ENCODE results near the gene FAM117B. TPM values are rescaled to one million over a fixed set of nuclear protein-coding genes. Genes with fewer than 3 reads are reported as not detected.

FAM117B gene
- total and polyA plus RNA-seq, 12 donors: 0.49 to 3.9 (median 2.3) TPM

DNA sequence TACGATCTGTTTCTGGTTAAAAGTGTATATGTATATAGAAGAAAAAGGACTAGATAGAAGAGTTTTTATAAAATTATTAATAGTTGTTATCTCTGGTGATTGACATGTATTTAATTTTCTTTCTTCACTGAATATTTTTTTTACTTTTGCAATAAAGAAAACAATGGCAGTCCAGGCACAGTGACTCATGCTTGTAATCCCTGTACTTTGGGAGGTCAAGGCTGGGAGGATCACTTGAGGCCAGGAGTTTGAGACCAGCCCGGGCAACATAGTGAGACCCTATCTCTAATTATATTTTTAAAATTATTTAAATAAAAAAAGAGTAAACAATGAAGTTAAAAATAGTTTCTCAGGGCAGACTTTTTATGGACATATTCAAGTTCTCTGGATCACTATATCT lies 114.7 kb downstream of the FAM117B start:
- no peaks in the 10 kb centered on the region for H3K27me3 ChIP-seq
- intact Hi-C loops (cut with DNase I): no loop called here
- TF ChIP-seq, protein P1, sequence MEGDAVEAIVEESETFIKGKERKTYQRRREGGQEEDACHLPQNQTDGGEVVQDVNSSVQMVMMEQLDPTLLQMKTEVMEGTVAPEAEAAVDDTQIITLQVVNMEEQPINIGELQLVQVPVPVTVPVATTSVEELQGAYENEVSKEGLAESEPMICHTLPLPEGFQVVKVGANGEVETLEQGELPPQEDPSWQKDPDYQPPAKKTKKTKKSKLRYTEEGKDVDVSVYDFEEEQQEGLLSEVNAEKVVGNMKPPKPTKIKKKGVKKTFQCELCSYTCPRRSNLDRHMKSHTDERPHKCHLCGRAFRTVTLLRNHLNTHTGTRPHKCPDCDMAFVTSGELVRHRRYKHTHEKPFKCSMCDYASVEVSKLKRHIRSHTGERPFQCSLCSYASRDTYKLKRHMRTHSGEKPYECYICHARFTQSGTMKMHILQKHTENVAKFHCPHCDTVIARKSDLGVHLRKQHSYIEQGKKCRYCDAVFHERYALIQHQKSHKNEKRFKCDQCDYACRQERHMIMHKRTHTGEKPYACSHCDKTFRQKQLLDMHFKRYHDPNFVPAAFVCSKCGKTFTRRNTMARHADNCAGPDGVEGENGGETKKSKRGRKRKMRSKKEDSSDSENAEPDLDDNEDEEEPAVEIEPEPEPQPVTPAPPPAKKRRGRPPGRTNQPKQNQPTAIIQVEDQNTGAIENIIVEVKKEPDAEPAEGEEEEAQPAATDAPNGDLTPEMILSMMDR (IDR thresholded peaks at IDR 0.05): no peak
- peaks cover 0 to 22% (median under 1%) of the 10 kb centered on the region in 11 donors for H3K9me3 ChIP-seq
- no peaks in the 10 kb centered on the region for H3K4me1 ChIP-seq
- WGBS, 2 donors: 84 to 89% methylated on average over 2 of the region's 2 CpGs
- no peak overlapping the region for H3K27ac ChIP-seq
- DNase-seq (no peak), ATAC-seq (no peak)
- no peak overlapping the region for H3K4me3 ChIP-seq
- no peaks in the 10 kb centered on the region for H3K36me3 ChIP-seq

DNA sequence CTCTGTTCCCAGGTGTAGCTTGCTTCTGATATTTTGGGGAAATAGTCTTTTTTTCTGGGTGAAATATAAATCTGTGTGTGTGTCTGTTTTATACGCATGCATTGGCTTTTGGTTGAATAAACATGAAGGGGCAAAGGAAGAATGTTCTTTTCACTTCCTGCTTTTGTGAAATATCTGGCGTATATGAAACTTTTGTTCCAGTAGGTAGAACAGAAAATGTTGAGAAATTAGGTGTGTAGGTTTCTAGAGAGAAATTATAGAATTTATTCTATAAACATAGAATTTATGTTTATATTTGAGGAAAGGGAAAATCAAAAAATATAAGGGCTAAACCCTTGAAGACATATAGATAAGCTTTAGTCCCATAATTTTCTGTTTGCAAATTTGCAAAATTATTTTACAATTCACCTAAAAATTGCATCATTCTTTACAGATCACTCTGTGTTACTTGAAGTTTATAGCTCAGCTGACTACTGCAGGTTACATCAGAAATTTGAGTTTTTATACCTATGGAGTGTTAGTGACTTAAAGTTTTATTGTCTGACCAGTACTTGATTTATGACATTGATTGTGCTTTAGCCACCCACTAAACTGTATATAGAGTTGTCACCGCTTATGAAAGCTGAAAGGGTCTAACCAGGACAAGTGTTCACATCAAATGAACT lies 116.1 kb downstream of the FAM117B start:
- ATAC-seq: no peak
- intact Hi-C loops (cut with DNase I): no loop called here
- Histone ChIP-seq H3K9me3 (peaks cover 0 to 17% (median 0%) of the 10 kb centered on the region in 11 donors), H3K27me3 (no peaks in the 10 kb centered on the region), H3K4me3 (no peak overlapping the region), H3K27ac (no peak overlapping the region), H3K36me3 (peaks cover 0 to 2% (median 0%) of the 10 kb centered on the region in 9 donors), H3K4me1 (no peaks in the 10 kb centered on the region)
- DNase-seq: no peak
- 76 to 79% methylated on average over 3 of the region's 3 CpGs for WGBS, 2 donors
- TF ChIP-seq, protein P1 (IDR thresholded peaks at IDR 0.05): no peak

DNA sequence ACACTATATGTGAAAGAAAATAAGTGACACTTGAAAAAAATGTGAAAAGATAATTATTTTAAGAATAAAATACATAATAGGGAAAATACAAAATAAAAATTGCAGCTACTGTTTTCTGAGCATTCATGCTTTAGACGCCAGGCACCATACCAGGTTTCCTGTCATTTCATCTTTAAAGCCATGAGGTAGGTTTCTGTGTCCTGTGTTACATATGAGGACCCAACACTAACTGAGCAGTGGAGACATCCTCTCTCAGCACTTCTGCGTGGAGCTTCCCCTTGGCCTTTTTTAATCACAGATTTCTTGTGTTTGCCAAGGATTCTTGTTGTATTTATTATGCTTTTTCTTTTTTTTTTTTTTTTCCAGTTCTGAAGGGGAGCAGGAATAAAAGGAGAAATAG lies 117.3 kb downstream of the FAM117B start:
- no peaks in the 10 kb centered on the region for H3K27me3 ChIP-seq
- WGBS, 2 donors: 68 to 74% methylated on average over 2 of the region's 2 CpGs
- ATAC-seq (no peak), DNase-seq (no peak)
- peaks cover 0 to 16% (median 0%) of the 10 kb centered on the region in 11 donors for H3K9me3 ChIP-seq
- H3K27ac ChIP-seq: no peak overlapping the region
- TF ChIP-seq, protein P1 (IDR thresholded peaks at IDR 0.05): no peak
- no peak overlapping the region for H3K4me3 ChIP-seq
- peaks cover 0 to 13% (median 0%) of the 10 kb centered on the region in 9 donors for H3K36me3 ChIP-seq
- H3K4me1 ChIP-seq: no peaks in the 10 kb centered on the region
- intact Hi-C loops (cut with DNase I): no loop called here

DNA sequence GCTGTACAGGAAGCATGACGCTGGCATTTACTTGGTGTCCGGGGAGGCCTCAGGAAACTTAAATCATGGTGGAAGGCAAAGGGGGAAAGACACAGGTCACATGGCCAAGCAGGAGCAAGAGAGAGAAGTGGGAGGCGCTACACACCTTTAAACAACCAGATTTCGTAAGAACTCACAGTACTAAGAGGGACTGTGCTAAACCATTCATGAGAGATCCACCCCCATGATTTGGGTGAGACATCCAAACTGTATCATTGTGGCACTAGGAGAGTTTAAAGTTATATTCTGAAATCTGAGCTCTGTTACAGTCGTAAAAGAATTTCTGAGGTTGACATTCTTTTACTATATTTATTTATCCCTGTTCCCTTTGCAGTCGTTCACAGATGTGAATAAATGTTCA lies 120.2 kb downstream of the FAM117B start:
- WGBS, 2 donors: 91 to 93% methylated on average over 6 of the region's 6 CpGs
- intact Hi-C loops (cut with DNase I): no loop called here

More for the DNA sequence above, 120.2 kb downstream of the FAM117B start:
- Histone ChIP-seq H3K4me3 (no peak overlapping the region), H3K4me1 (no peaks in the 10 kb centered on the region), H3K9me3 (peaks cover 0 to 16% (median 0%) of the 10 kb centered on the region in 11 donors), H3K27ac (no peak overlapping the region), H3K27me3 (no peaks in the 10 kb centered on the region), H3K36me3 (peaks cover 0 to 42% (median 6%) of the 10 kb centered on the region in 9 donors)
- DNase-seq (no peak), ATAC-seq (no peak)
- TF ChIP-seq, protein P1 (IDR thresholded peaks at IDR 0.05): no peak

All from heart right ventricle (tissue), 16 donors.